ENCODE results near the gene HAL. TPM values are rescaled to one million over a fixed set of nuclear protein-coding genes. Genes with fewer than 3 reads are reported as not detected.

Gene HAL
- total RNA-seq, 4 donors from 2014 or later = 1.2 to 8.7 (median 1.7) TPM

GRCh38 chr12:95955549-95956159 is 40.5 kb downstream of the HAL start:
- ATAC-seq (ENCODE audit: low FRiP score) (no peak), DNase-seq (ENCODE audit: low spot score) (no peak)
- TF ChIP-seq CTCF (IDR thresholded peaks at IDR 0.05) = no peak

- TF ChIP-seq CTCF (IDR thresholded peaks at IDR 0.05) = no peak
- DNase-seq (ENCODE audit: low spot score) = no peak
- ATAC-seq (ENCODE audit: low FRiP score) = no peak
These were observed 43.1 kb downstream of the HAL start for GRCh38 chr12:95953000-95953399.

DNA sequence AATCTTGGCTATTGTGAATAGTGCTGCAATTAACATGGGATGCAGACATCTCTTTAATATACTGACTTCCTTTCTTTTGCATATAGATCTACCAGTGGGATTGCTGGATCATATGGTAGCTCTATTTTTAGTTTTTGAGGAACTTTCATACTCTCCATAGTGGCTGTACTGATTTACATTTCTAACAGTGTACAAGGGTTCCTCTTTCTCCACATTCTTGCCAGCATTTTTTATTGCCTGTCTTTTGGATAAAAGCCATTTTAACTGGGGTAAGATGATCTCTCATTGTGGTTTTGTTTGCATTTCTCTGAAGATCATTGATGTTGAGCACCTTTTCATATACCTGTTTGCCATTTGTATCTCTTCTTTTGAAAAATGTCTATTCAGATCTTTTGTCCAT is 44.6 kb downstream of the HAL start:
- ATAC-seq (ENCODE audit: low FRiP score) (no peak), DNase-seq (ENCODE audit: low spot score) (no peak)
- no peak for TF ChIP-seq CTCF (IDR thresholded peaks at IDR 0.05)

DNA sequence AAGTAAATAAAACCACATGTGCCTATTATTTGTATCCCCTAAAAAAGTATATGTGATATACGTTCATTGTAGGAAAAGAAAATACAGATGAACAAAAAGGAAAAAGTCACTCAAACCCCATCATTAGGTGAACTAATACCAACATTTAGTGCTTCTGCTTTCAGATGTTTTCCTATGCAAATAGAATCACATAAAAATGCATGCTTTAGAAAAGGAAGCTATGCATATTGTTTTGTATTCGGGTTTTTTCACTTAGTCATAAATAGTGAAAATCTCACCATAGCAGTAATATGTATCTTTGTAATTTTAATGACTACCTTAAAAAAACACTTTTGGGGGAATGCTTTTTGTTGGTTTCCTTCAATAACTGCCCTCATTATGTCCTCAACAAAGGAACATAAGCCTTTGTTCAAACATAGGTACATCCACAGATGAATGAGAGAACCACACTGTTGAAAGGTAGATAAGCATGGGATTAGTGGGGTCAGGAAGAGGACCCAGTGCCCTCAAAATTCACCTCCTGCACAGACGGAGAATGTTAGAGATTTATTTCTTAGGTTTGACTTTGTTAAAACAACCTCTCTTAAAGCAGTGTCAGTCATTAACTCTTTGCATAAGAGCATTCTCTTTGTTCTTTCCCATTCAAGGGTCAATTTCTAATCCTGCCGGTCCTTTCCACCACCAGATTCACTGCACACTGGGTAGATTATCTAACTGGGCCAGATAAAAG is 46.5 kb downstream of the HAL start:
- no peak for TF ChIP-seq CTCF (IDR thresholded peaks at IDR 0.05)
- DNase-seq (ENCODE audit: low spot score) = no peak
- ATAC-seq (ENCODE audit: low FRiP score) = no peak

DNA sequence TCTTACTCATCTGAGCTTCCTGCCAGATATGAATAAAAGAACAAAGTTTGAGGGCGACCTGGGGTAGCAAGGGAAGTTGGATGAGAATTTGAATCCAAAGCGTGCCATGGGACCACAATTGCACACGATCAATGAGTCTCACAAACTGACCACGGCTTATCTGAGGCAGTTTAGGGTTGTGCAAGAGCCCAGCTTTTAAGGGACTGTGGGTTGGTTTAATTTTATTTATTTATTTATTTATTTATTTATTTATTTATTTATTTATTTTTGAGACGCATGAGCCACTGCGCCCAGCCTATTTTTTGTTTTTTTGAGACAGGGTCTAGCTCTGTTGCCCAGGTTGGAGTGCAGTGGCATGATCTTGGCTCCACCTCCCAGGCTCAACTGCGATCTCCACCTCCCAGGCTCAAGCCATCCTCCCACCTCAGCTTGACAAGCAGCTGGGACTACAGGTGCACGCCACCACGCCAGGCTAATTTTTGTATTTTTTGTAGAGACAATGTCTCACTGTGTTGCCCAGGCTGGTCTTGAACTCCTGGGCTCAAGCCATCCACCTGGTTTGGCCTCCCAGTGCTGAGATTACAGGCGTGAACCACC is 51.9 kb downstream of the HAL start:
- ATAC-seq (ENCODE audit: low FRiP score) (no peak), DNase-seq (ENCODE audit: low spot score) (no peak)
- TF ChIP-seq CTCF (IDR thresholded peaks at IDR 0.05) = no peak

DNA sequence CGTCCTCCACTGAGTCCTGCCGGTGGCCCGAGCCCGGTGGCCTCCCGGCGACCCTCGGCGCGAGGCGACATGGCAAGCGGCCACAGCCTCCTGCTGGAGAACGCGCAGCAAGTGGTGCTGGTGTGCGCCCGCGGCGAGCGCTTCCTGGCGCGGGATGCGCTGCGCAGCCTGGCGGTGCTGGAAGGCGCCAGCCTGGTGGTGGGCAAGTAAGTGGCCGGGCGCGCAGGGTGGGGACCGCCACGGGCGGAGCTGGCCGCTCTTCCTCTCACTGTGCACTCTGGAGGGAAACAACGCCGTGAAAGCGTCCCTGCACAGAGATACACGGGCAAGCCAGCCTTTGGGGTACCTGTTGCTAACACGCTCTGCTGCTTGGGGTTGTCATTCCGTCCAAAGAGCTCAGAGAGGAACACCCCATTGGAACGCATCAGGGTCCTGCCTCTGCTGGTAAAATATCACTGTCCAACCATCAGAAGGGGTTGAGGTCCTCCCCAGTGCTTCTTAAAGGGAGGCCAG is 52.8 kb downstream of the HAL start, which contains the start of gene AMDHD1:
Gene AMDHD1, plus strand, starts transcription at position 2 of the 513 bp plus-strand sequence. Its CDS starts 68 bp downstream, at position 70.
- ATAC-seq (ENCODE audit: low FRiP score) (peak; percentile 75), DNase-seq (ENCODE audit: low spot score) (no peak)
- TF ChIP-seq CTCF (IDR thresholded peaks at IDR 0.05) = no peak

Data from omental fat pad (tissue), 4 donors.